Mucosa of rectum (tissue), 2 donors: ENCODE measurements around the gene TNNT2.

Experiments used
- H3K27ac ChIP-seq, 2 donors: one replicate each; pipeline ENCODE4 v1.7.0; 2013; ENCODE audit warnings: inconsistent platforms in 2 of 2, low read depth in 2 of 2, low read length in 2 of 2
- H3K27me3 ChIP-seq, 2 donors: one replicate each; pipeline ENCODE4 v1.7.0; 2013; ENCODE audit warnings: low read length in 2 of 2; ENCODE audit not compliant: control insufficient read depth in 2 of 2, insufficient read depth in 2 of 2
- H3K36me3 ChIP-seq, 2 donors: one replicate each; pipeline ENCODE4 v1.7.0; 2013; ENCODE audit warnings: low read length in 2 of 2; ENCODE audit not compliant: control insufficient read depth in 2 of 2, insufficient read depth in 2 of 2
- H3K4me1 ChIP-seq, 2 donors: one replicate each; pipeline ENCODE4 v1.7.0; 2013; ENCODE audit warnings: low read length in 2 of 2, mild to moderate bottlenecking in 1 of 2; ENCODE audit not compliant: control insufficient read depth in 2 of 2, insufficient read depth in 2 of 2
- H3K4me3 ChIP-seq, 2 donors: one replicate each; pipeline ENCODE4 v1.7.0; 2013; ENCODE audit warnings: low read length in 2 of 2
- H3K9ac ChIP-seq, 2 donors: one replicate each; pipeline ENCODE4 v1.7.0; 2013; ENCODE audit warnings: low read length in 2 of 2, low read depth in 1 of 2, mild to moderate bottlenecking in 1 of 2
- H3K9me3 ChIP-seq, 2 donors: one replicate each; pipeline ENCODE4 v1.7.0; 2013; ENCODE audit warnings: low read length in 2 of 2; ENCODE audit not compliant: control insufficient read depth in 2 of 2
- donor health status: healthy.
- donor health status: Normal muscosa, but diverticular disease.

Gene TNNT2

GRCh38 chr1:201377611-201378092 lies at the start of gene TNNT2:
TSS of gene TNNT2 (minus strand) at chr1:201377680. CDS start at chr1:201373254, 4,426 bp downstream.
- Histone ChIP-seq H3K4me1 (no peaks in the 10 kb centered on the region), H3K9ac (no peak within 1 kb of the TSS), H3K36me3 (peaks cover 1 to 9% of the 10 kb centered on the region in 2 donors), H3K27me3 (peaks cover 10 to 29% of the 10 kb centered on the region in 2 donors), H3K4me3 (no peak within 1 kb of the TSS), H3K27ac (no peak within 1 kb of the TSS), H3K9me3 (no peaks in the 10 kb centered on the region)

DNA sequence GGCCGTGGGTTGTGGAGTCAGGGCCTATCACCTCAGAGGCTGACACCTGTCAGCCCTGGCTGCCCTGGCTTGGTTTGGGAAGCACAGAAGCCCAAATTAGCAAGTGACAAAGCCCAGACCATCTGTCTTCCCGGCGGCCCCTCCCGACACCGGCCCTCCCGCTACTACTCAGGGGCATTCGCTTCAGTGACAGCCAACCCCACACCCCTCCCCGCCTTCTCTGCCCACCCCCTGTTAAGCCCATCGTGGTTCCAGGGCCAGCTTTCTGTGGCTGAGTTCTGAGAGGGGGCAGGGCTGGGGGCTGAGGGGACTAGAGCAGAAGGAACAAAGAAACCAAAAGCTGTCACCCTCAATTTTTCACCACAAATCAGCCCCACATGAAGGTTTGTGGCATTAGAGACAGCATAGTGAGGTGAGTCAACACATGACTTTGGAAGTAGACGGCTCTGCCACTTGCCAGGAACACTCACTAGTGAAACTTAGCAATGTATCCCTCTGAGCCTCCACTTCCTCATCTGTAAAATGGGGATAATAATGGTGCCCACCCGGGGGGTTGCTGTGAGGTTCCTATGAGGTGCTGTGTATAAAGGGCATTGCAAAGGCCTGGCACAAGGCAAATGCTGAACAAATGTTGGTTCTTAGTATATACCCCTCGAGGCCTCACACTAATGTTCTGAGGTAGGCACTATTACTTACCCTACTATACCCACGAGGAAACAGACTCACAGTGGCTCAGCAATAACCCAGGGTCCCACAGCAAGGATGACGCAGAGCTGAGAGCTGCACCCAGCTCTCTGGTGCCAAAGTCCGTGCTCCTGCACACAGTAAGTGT lies 49.2 kb upstream of the TNNT2 start:
- Histone ChIP-seq H3K9me3 (no peaks in the 10 kb centered on the region), H3K4me1 (no peaks in the 10 kb centered on the region), H3K27ac (no peak overlapping the region), H3K27me3 (peaks cover 0 to 2% of the 10 kb centered on the region in 2 donors), H3K36me3 (no peaks in the 10 kb centered on the region), H3K9ac (no peak overlapping the region), H3K4me3 (no peak overlapping the region)

DNA sequence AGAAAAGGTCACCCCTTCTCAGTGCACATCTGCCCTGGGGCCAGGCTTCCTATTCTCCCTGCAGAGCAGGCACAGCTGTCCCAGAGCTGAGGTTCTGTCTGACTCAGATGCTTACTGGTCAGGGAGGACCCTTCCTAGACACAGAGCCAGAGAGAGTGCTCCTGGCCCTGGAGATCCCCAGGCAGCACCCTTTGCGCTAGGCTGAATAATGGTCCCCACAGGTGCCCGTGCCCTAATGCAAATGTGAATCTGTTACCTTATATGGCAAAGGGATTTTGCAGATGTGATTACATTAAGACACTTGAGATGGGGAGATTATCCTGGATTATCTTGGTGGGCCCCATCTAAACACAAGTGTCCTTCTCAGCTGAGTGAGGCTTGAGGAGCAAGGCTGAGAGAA lies 46.7 kb upstream of the TNNT2 start:
- no peaks in the 10 kb centered on the region for H3K9me3 ChIP-seq
- no peak overlapping the region for H3K9ac ChIP-seq
- no peak overlapping the region for H3K4me3 ChIP-seq
- H3K36me3 ChIP-seq, result no peaks in the 10 kb centered on the region
- H3K4me1 ChIP-seq, result no peaks in the 10 kb centered on the region
- H3K27ac ChIP-seq, result no peak overlapping the region
- no peaks in the 10 kb centered on the region for H3K27me3 ChIP-seq

GRCh38 chr1:201423655-201424054 lies 46.2 kb upstream of the TNNT2 start:
- Histone ChIP-seq H3K9me3 (no peaks in the 10 kb centered on the region), H3K27me3 (no peaks in the 10 kb centered on the region), H3K27ac (no peak overlapping the region), H3K4me1 (no peaks in the 10 kb centered on the region), H3K36me3 (no peaks in the 10 kb centered on the region), H3K4me3 (no peak overlapping the region), H3K9ac (no peak overlapping the region)

DNA sequence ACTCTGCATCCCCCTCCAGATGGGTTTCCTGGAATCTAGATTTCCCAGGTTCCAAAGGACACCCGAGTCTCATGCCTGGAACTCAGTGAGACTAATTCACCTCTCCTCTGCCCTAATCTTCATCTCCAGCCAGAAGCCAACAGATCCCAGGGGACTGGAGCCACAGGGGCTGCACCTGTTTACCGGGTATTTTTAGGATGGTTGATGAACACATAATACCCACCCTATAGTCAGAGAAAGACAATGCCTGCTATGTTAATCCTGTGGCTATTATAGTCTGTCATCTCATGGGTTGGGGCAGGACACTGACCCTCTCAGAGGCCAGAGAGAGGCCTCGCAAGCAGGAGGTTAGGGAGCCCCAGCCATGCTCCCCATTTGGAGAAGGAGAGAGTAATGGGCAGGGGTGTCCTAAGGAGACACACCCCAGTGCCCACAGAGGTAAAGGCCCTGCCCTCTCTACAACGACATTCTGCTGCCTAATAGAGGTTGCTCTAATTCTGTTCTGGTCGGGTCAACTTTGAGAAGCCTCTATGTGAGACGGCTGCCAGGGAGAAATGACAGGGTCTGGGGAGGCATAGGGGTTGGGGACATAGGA lies 45.1 kb upstream of the TNNT2 start:
- Histone ChIP-seq H3K9ac (no peak overlapping the region), H3K27me3 (no peaks in the 10 kb centered on the region), H3K4me1 (no peaks in the 10 kb centered on the region), H3K9me3 (no peaks in the 10 kb centered on the region), H3K4me3 (no peak overlapping the region), H3K27ac (no peak overlapping the region), H3K36me3 (no peaks in the 10 kb centered on the region)

DNA sequence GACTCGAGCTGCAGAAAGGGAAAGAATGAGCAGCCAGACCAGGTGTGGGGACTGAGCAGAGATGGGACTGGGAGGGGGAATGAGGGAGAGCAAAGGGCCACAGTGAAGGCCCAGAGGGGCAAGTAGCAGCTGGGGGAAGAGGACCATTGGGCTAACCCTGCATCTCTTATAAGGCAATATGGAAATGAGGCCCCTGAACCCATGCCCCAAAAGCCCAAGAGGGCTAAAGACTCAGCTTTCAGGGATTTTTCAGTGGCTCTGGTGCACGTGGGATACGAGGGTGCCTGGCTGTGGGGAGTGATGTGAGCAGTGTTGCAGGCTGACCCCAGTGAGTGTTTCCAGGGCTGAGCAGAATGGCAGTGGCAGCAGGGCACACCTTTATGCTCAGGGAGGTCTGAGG lies 44.5 kb upstream of the TNNT2 start:
- no peaks in the 10 kb centered on the region for H3K9me3 ChIP-seq
- no peaks in the 10 kb centered on the region for H3K4me1 ChIP-seq
- no peak overlapping the region for H3K27ac ChIP-seq
- no peaks in the 10 kb centered on the region for H3K27me3 ChIP-seq
- no peak overlapping the region for H3K9ac ChIP-seq
- H3K4me3 ChIP-seq, result no peak overlapping the region
- no peaks in the 10 kb centered on the region for H3K36me3 ChIP-seq

- Histone ChIP-seq H3K36me3 (no peaks in the 10 kb centered on the region), H3K9ac (no peak overlapping the region), H3K27me3 (no peaks in the 10 kb centered on the region), H3K4me3 (no peak overlapping the region), H3K9me3 (no peaks in the 10 kb centered on the region), H3K4me1 (no peaks in the 10 kb centered on the region), H3K27ac (no peak overlapping the region)
Observed at GRCh38 chr1:201421041-201421440, 43.6 kb upstream of the TNNT2 start.

DNA sequence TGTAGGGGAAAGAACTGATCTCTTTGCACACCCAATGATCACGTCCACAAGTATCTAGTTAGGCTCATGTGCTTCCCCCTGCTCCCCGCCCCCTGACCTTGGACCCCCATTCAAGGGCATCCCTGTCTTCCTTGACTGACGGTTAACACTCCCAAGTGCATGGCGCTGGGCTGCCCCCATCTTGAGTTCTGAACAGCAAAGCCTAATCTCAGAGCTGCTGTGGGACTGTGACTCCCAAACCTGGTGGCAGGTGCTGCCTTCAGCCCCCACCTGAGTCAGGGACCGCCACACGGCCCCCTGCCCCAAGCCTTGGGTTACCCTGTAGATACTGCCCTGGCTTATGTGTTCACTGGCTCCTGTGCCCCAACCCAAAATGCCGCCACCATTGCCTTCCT lies 43.1 kb upstream of the TNNT2 start:
- H3K9me3 ChIP-seq, result no peaks in the 10 kb centered on the region
- no peaks in the 10 kb centered on the region for H3K4me1 ChIP-seq
- H3K9ac ChIP-seq, result no peak overlapping the region
- no peaks in the 10 kb centered on the region for H3K36me3 ChIP-seq
- H3K27ac ChIP-seq, result no peak overlapping the region
- no peaks in the 10 kb centered on the region for H3K27me3 ChIP-seq
- no peak overlapping the region for H3K4me3 ChIP-seq

DNA sequence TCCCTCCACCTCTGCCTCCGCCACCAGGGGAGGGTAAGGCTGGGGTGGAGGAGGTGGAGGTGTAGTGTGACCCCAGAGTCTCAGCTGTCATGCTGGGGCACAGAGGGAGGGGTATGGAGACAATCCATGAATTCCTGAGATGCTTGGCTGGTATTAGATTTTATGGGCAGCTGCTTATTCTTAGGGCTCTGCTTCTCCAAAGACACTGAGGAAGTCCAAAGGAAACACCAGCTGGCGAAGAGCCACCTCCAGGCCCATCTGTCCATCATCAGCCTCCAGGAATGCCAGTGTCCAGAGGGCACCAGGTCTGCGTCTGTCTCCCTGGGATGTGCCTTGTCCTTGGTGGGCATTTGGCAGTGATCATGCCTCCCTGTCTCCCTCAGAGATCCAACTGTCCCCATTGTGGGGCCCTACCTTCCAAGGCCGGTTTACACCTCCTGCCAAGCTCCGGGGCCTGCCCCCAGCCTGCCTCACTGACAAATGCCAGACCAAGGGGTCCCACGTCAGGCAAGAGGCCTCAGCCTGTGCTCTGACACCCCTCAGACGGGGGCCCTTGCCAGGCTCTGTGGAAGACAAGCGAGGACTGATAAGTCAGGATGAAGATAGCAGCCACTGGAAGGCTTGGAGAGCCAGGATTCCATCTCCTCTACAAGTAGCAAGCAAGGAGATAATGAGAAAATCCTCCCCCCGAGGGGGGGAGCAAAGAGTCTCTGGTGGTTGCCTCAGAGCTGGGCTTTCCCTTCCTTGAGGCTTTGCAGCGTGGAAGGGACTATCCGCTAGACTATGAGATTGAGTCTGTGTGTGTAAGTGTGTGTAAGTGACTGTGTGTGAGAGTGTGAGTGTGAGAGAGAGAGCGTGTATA lies 42.5 kb upstream of the TNNT2 start:
- Histone ChIP-seq H3K4me3 (no peak overlapping the region), H3K9ac (no peak overlapping the region), H3K9me3 (no peaks in the 10 kb centered on the region), H3K4me1 (no peaks in the 10 kb centered on the region), H3K27me3 (no peaks in the 10 kb centered on the region), H3K27ac (no peak overlapping the region), H3K36me3 (no peaks in the 10 kb centered on the region)

- Histone ChIP-seq H3K4me1 (no peaks in the 10 kb centered on the region), H3K27me3 (no peaks in the 10 kb centered on the region), H3K9me3 (no peaks in the 10 kb centered on the region), H3K9ac (no peak overlapping the region), H3K27ac (no peak overlapping the region), H3K36me3 (no peaks in the 10 kb centered on the region), H3K4me3 (no peak overlapping the region)
Observed at GRCh38 chr1:201419256-201419655, 41.8 kb upstream of the TNNT2 start.
